Pancreas (tissue), 10 donors: ENCODE data around the gene CTR9. TPM values are rescaled to one million over a fixed set of nuclear protein-coding genes. Genes with fewer than 3 reads are reported as not detected.

Experiments used
- ATAC-seq, 4 donors: fragments of 200-7000 bp; cut with Tn5 transposase; one replicate each; pipeline versions ENCODE4 v1.8.0 to v1.9.1; 2020; ENCODE audit warnings: mild to moderate bottlenecking in 4 of 4, moderate library complexity in 4 of 4
- DNase-seq, 6 donors: peaks; one replicate each; pipeline ENCODE4 v3.0.0-alpha.2; 2020
- FAIRE-seq: peaks from 2 replicates; lab custom pipeline; 2012; peaks lifted over from hg19 to GRCh38; lab: Jason Lieb, UNC
- H3K27ac ChIP-seq, 4 donors: fragments of 200-600 bp; sonication (generic); 1 replicate in 3 of 4; 2 replicates in 1 of 4; pipeline versions ENCODE4 v1.5.0 to v1.8.0; 2020
- H3K27me3 ChIP-seq, 4 donors: fragments of 200-600 bp; one replicate each; pipeline ENCODE4 v1.8.0; 2021
- H3K36me3 ChIP-seq, 3 donors: fragments of 200-600 bp; sonication (generic) in 1 of 3; one replicate each; pipeline versions ENCODE4 v1.5.0 to v1.8.0; 2020 to 2021
- H3K4me1 ChIP-seq, 3 donors: fragments of 200-600 bp; one replicate each; pipeline ENCODE4 v1.8.0; 2021
- H3K4me3 ChIP-seq, 4 donors: fragments of 200-600 bp; sonication (generic) in 2 of 4; one replicate each; pipeline versions ENCODE4 v1.5.0 to v1.8.0; 2020 to 2021
- H3K9me3 ChIP-seq, 4 donors: fragments of 200-600 bp; one replicate each; pipeline ENCODE4 v1.8.0; 2021
- CTCF ChIP-seq, 4 donors: fragments of 200-600 bp; sonication (generic) in 3 of 4; IDR thresholded peaks; one replicate each; pipeline versions ENCODE4 v1.5.0 to v1.8.0; 2021; ENCODE audit warnings: antibody characterized with exemption in 4 of 4
- WGBS, 2 donors: extraction: QIAGEN DNeasy Blood & Tissue Kit; methylation state at CpG; one replicate each; pipeline ENCODE4 v1.1.7; 2013; 5-methylcytosine and 5-hydroxymethylcytosine counted together
- intact Hi-C, 3 donors: fragments of 100-400 bp; cut with DNase I; formaldehyde crosslinking; loops; one replicate each; pipeline versions ENCODE4 v1.11.1 to v1.14.2; 2022
- polyA plus RNA-seq, 2 donors: library from polyadenylated mRNA; stranded (reverse); fragments of 200-250 nt; gene quantifications; one replicate each; pipeline ENCODE4 v1.2.3, GENCODE V29; 2013
- total RNA-seq, 6 donors: library from RNA; stranded (reverse); fragmentation: NEBNext Ultra II Directional in 4 of 6; extraction: Animal tissue kit (Norgen Biotek cat#: 25700) in 4 of 6; gene quantifications; one replicate each; pipeline versions ENCODE4 v1.2.1 to v1.2.4, GENCODE V29; 2021 to 2023
- donor health status: healthy with polysubstance abuse.
- donor health status: DM: no; HTN: no; CAD: no; lungs with moderate emphysema.
- donor health status: DM: no; HTN: no; CAD: no.
- donor health status: control.
- donor health status: control.
- donor health status: Bipolar disorder and iron deficiency.
- donor health status: DM: yes; HTN: yes; CAD: no.
- donor health status: DM: no; HTN: no; CAD: no.
- donor health status: DM: no; HTN: no; CAD: no.
- donor health status: DM: yes; HTN: yes; CAD: no.

CTR9 gene
- total and polyA plus RNA-seq, 8 donors = 6.8 to 15.8 (median 11.8) TPM

- no peaks in the 10 kb centered on the region for H3K36me3 ChIP-seq
- no peak overlapping the region for H3K27ac ChIP-seq
- peaks cover 0 to 4% (median 0%) of the 10 kb centered on the region in 3 donors for H3K4me1 ChIP-seq
- no peaks in the 10 kb centered on the region for H3K27me3 ChIP-seq
- TF ChIP-seq CTCF (IDR thresholded peaks at IDR 0.05) = no peak
- H3K9me3 ChIP-seq = no peaks in the 10 kb centered on the region
- H3K4me3 ChIP-seq = no peak overlapping the region
- FAIRE-seq (no peak), ATAC-seq (no peak), DNase-seq (no peak)
- intact Hi-C loops = no loop called here
These were observed 3.3 kb upstream of the CTR9 start for GRCh38 chr11:10747733-10748132.

GRCh38 chr11:10749476-10749875 is 1.6 kb upstream of the CTR9 start:
- Histone ChIP-seq H3K4me1 (peaks cover 0 to 7% (median 0%) of the 10 kb centered on the region in 3 donors), H3K27me3 (no peaks in the 10 kb centered on the region), H3K36me3 (no peaks in the 10 kb centered on the region), H3K9me3 (no peaks in the 10 kb centered on the region), H3K27ac (no peak overlapping the region), H3K4me3 (no peak overlapping the region)
- no peak for TF ChIP-seq CTCF (IDR thresholded peaks at IDR 0.05)
- ATAC-seq = no peak
- intact Hi-C loops = no loop called here
- 78 to 82% methylated on average over 2 of the region's 2 CpGs for WGBS, 2 donors
- DNase-seq = no peak
- FAIRE-seq = no peak

- peaks cover 0 to 13% (median 6%) of the 10 kb centered on the region in 3 donors for H3K36me3 ChIP-seq
- FAIRE-seq (no peak), DNase-seq (no peak), ATAC-seq (peak; percentile 15 to 40 (median 28))
- no peaks in the 10 kb centered on the region for H3K27me3 ChIP-seq
- peak overlapping the region; percentile 62 to 86 (median 76) for H3K4me3 ChIP-seq
- 0% methylated on average over 14 of the region's 14 CpGs for WGBS, 2 donors
- H3K4me1 ChIP-seq = peaks cover 0 to 7% (median 0%) of the 10 kb centered on the region in 3 donors
- peak overlapping the region; percentile 65 to 95 (median 87) for H3K27ac ChIP-seq
- intact Hi-C loops = no loop called here
- TF ChIP-seq CTCF (IDR thresholded peaks at IDR 0.05) = no peak
- no peaks in the 10 kb centered on the region for H3K9me3 ChIP-seq
These were observed 515 bp downstream of the CTR9 start for GRCh38 chr11:10751581-10751940.

DNA sequence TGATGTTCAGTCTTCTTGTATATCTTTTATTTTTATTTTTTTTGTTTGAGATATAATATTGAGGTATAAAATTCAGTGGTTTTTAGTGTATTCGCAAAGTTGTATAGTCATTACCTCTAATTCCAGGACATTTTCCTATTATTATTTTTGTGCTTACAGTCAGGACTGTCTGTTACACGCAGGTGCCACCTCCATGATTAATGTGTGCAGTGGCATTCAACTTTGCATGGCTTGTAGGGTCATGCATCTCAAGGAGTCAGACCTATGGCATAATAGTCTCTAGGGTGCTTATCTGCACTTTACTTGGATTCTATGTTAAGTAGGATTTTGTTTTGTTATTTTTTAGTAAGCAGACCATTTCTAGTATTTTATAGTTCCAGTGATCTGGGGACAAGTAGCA is 1.0 kb downstream of the CTR9 start:
- no peak overlapping the region for H3K27ac ChIP-seq
- WGBS, 2 donors = 14 to 28% methylated on average over 2 of the region's 2 CpGs
- DNase-seq = no peak

More for the DNA sequence above, 1.0 kb downstream of the CTR9 start:
- FAIRE-seq = no peak
- Histone ChIP-seq H3K4me3 (peak overlapping the region; percentile 62 to 86 (median 76)), H3K27me3 (no peaks in the 10 kb centered on the region), H3K36me3 (peaks cover 0 to 18% (median 6%) of the 10 kb centered on the region in 3 donors), H3K9me3 (no peaks in the 10 kb centered on the region), H3K4me1 (peaks cover 0 to 7% (median 0%) of the 10 kb centered on the region in 3 donors)
- no peak for TF ChIP-seq CTCF (IDR thresholded peaks at IDR 0.05)
- ATAC-seq = no peak
- intact Hi-C loops = no loop called here
